HG03354 (cell line): ENCODE data around the gene RNU2-1.
"Not testable (repeated sequence)": the region's sequence is repeated elsewhere in the genome, so short reads cannot be mapped to it uniquely, and the experiment has no call there.

Experiments
- ATAC-seq: cut with Tn5 transposase; IDR thresholded peaks from one replicate; pipeline ENCODE4 v1.9.1; 2021; ENCODE audit warnings: mild to moderate bottlenecking; ENCODE audit not compliant: unreplicated experiment, poor library complexity, severe bottlenecking

The RNU2-1 gene

GRCh38 chr17:43216762-43217613 lies 16.8 kb downstream of the RNU2-1 start:
- ATAC-seq = no peak

GRCh38 chr17:43216369-43216761 lies 17.4 kb downstream of the RNU2-1 start:
- ATAC-seq = no peak

GRCh38 chr17:43215341-43215740 lies 18.4 kb downstream of the RNU2-1 start:
- no peak for ATAC-seq

- ATAC-seq = no peak
Measured at GRCh38 chr17:43213545-43213944, 20.2 kb downstream of the RNU2-1 start.

GRCh38 chr17:43212641-43213490 lies 20.9 kb downstream of the RNU2-1 start:
- no peak for ATAC-seq

- ATAC-seq = peak; percentile 72
Measured at GRCh38 chr17:43211480-43212402, 22.0 kb downstream of the RNU2-1 start, which contains the start of gene TMEM106A. Gene TMEM106A (plus strand): TSS chr17:43211875. CDS start chr17:43213042, 1,167 bp downstream.

GRCh38 chr17:43211123-43211479 lies 22.7 kb downstream of the RNU2-1 start:
- ATAC-seq = no peak

GRCh38 chr17:43210576-43210975 lies 23.2 kb downstream of the RNU2-1 start:
- ATAC-seq = no peak

GRCh38 chr17:43203013-43203412 lies 30.8 kb downstream of the RNU2-1 start:
- not testable (repeated sequence) for ATAC-seq

GRCh38 chr17:43200127-43200526 lies 33.6 kb downstream of the RNU2-1 start:
- ATAC-seq = no peak

- ATAC-seq = no peak
Measured at GRCh38 chr17:43199633-43200032, 34.1 kb downstream of the RNU2-1 start.

- ATAC-seq = no peak
Measured at GRCh38 chr17:43193251-43193650, 40.5 kb downstream of the RNU2-1 start.

GRCh38 chr17:43186656-43187055 lies 47.1 kb downstream of the RNU2-1 start:
- not testable (repeated sequence) for ATAC-seq

GRCh38 chr17:43183921-43184320 lies 49.9 kb downstream of the RNU2-1 start:
- no peak for ATAC-seq
